Endothelial cell of umbilical vein (primary cell): ENCODE results near the gene KLHL42. TPM values are rescaled to one million over a fixed set of nuclear protein-coding genes. Genes with fewer than 3 reads are reported as not detected.

Experiments
- BruUV-seq: library from RNA; stranded (reverse); fragments of 400-500 nt; replicated peaks from 2 replicates; lab custom pipeline; 2021; lab: Mats Ljungman, UMichigan
- CTCF ChIA-PET: fragments of 300-600, 350-600 bp; sonication (Branson Sonifier 250); formaldehyde crosslinking; loops from one replicate; lab custom pipeline; 2021; ENCODE audit warnings: antibody characterized with exemption, inconsistent platforms; lab: Charles Lee
- POLR2A ChIA-PET: fragments of 300-600, 350-600 bp; sonication (Branson Sonifier 250); formaldehyde crosslinking; loops from one replicate; lab custom pipeline; 2021; ENCODE audit warnings: antibody characterized with exemption, inconsistent platforms; lab: Charles Lee
- DNase-seq: peaks from one replicate; pipeline ENCODE4 v3.0.0-alpha.2; 2011; ENCODE audit warnings: low read depth, low spot score
- FAIRE-seq: peaks from 2 replicates; lab custom pipeline; 2011; peaks lifted over from hg19 to GRCh38; lab: Jason Lieb, UNC
- H2AFZ ChIP-seq: 2 replicates; pipeline ENCODE4 v1.6.0; 2012; ENCODE audit warnings: low read depth, low read length, control low read depth, inconsistent platforms
- H3K27ac ChIP-seq: 2 replicates; pipeline ENCODE4 v1.5.1; 2011; ENCODE audit warnings: low read depth, mild to moderate bottlenecking, control low read depth, low read length, moderate library complexity; ENCODE audit not compliant: insufficient read depth
- H3K27me3 ChIP-seq, 2 experiments: 2 replicates each; pipeline versions ENCODE4 v1.6.0 to v1.6.1; 2011; ENCODE audit warnings: low read length in 2 of 2, mixed read lengths in 1 of 2; ENCODE audit not compliant: control insufficient read depth in 2 of 2, insufficient read depth in 2 of 2
- H3K36me3 ChIP-seq, 2 experiments: 2 replicates in 1 of 2; 3 replicates in 1 of 2; pipeline ENCODE4 v1.5.1; 2011; ENCODE audit warnings: low read length in 2 of 2, mild to moderate bottlenecking in 1 of 2, moderate library complexity in 1 of 2; ENCODE audit not compliant: control insufficient read depth in 2 of 2, insufficient read depth in 2 of 2; ENCODE audit errors: extremely low read depth in 1 of 2
- H3K4me1 ChIP-seq: 3 replicates; pipeline ENCODE4 v1.5.1; 2011; ENCODE audit warnings: mild to moderate bottlenecking, low read length; ENCODE audit not compliant: control insufficient read depth, insufficient read depth; ENCODE audit errors: extremely low read depth
- H3K4me2 ChIP-seq: 2 replicates; pipeline ENCODE4 v1.6.1; 2011; ENCODE audit warnings: low read length, control low read depth, mixed read lengths; ENCODE audit not compliant: insufficient read depth
- H3K4me3 ChIP-seq, 3 experiments: fragments of 200-600 bp in 1 of 3; sonication (generic), shearing (Covaris generic) in 1 of 3; replicated peaks in 1 of 3; 2 replicates each; pipeline ENCODE4 v1.5.1; 2011 to 2016; ENCODE audit warnings: control low read depth in 3 of 3, low read length in 3 of 3, mild to moderate bottlenecking in 2 of 3, inconsistent platforms in 1 of 3, low read depth in 1 of 3, moderate library complexity in 1 of 3; ENCODE audit not compliant: insufficient read depth in 1 of 3
- H3K79me2 ChIP-seq: 2 replicates; pipeline ENCODE4 v1.6.0; 2012; ENCODE audit warnings: low read length, inconsistent platforms; ENCODE audit not compliant: control insufficient read depth, insufficient read depth
- H3K9ac ChIP-seq: replicated peaks from 2 replicates; pipeline ENCODE3; 2011; ENCODE audit warnings: low read length, control low read depth; ENCODE audit not compliant: insufficient read depth; ENCODE audit errors: extremely low read depth
- H3K9me1 ChIP-seq: replicated peaks from 3 replicates; pipeline ENCODE4 v1.6.0; 2011; ENCODE audit warnings: mild to moderate bottlenecking, low read length; ENCODE audit not compliant: control insufficient read depth, insufficient read depth; ENCODE audit errors: extremely low read depth
- H3K9me3 ChIP-seq: replicated peaks from 2 replicates; pipeline ENCODE4 v1.5.1; 2012; ENCODE audit warnings: low read length, inconsistent platforms; ENCODE audit not compliant: control insufficient read depth, insufficient read depth
- H4K20me1 ChIP-seq: replicated peaks from 2 replicates; pipeline ENCODE3; 2011; ENCODE audit warnings: mild to moderate bottlenecking, low read length; ENCODE audit not compliant: control insufficient read depth, insufficient read depth; ENCODE audit errors: extremely low read depth
- EZH2 ChIP-seq: IDR thresholded peaks from 2 replicates; pipeline ENCODE4 v1.6.1; 2012; ENCODE audit warnings: borderline replicate concordance, low read depth, mild to moderate bottlenecking, moderate library complexity, low read length, inconsistent platforms; ENCODE audit not compliant: severe bottlenecking
- FOS ChIP-seq: IDR thresholded peaks from 2 replicates; pipeline ENCODE4 v1.6.1; 2011; ENCODE audit warnings: mild to moderate bottlenecking, low read length, moderate library complexity, borderline replicate concordance; ENCODE audit not compliant: insufficient read depth
- GATA2 ChIP-seq: IDR thresholded peaks from 2 replicates; pipeline ENCODE4 v1.7.0; 2011; ENCODE audit warnings: low read depth, mild to moderate bottlenecking, moderate library complexity, mixed read lengths, low read length; ENCODE audit not compliant: insufficient read length, insufficient read depth
- JUN ChIP-seq: IDR thresholded peaks from 2 replicates; pipeline ENCODE4 v1.6.1; 2011; ENCODE audit warnings: borderline replicate concordance, low read depth; ENCODE audit not compliant: insufficient read length, insufficient read depth
- MYC ChIP-seq: IDR thresholded peaks from one replicate; pipeline ENCODE4 v1.6.1; 2011; ENCODE audit warnings: mild to moderate bottlenecking, low read depth, low read length
- POLR2AphosphoS5 ChIP-seq: IDR thresholded peaks from 2 replicates; pipeline ENCODE4 v1.6.1; 2012; ENCODE audit warnings: low read depth, mild to moderate bottlenecking, control low read depth, low read length, moderate library complexity; ENCODE audit not compliant: insufficient read depth
- dilution Hi-C: fragments of 300-500 bp; cut with MboI; formaldehyde crosslinking; loops from one replicate; pipeline ENCODE4 v1.15.0; 2019; ENCODE audit warnings: low sequenced_read_pairs; ENCODE audit not compliant: extremely low pct_ligation_motif_present
- intact Hi-C: fragments of 100-400 bp; cut with micrococcal nuclease; formaldehyde crosslinking; loops from one replicate; pipeline ENCODE4 v1.10.0; 2022
- polyA plus RNA-seq, 4 experiments: library from polyadenylated mRNA; depleted of rRNA in 3 of 4; stranded (reverse) in 3 of 4; unstranded in 1 of 4; fragments of >200 nt; gene quantifications; 2 replicates each; pipeline versions ENCODE4 v1.2.1 to v1.2.3, GENCODE V29; 2011 to 2012; ENCODE audit warnings: missing spikeins in 1 of 4
- total RNA-seq: library from RNA; stranded (reverse); gene quantifications from 2 replicates; pipeline ENCODE4 v1.2.3, GENCODE V29; 2021
- TF ChIP-seq, protein P1 (sequence below): IDR thresholded peaks from 2 replicates; pipeline ENCODE4 v1.6.1; 2011; ENCODE audit not compliant: insufficient read depth, insufficient read length
- TF ChIP-seq, protein P2 (sequence below), 2 donors: IDR thresholded peaks; 1 replicate in 1 of 2; 2 replicates in 1 of 2; pipeline ENCODE4 v1.5.1; 2011; ENCODE audit warnings: low read length in 2 of 2, mild to moderate bottlenecking in 2 of 2, moderate library complexity in 2 of 2, control low read depth in 1 of 2, inconsistent platforms in 1 of 2, low read depth in 1 of 2; ENCODE audit not compliant: insufficient read depth in 1 of 2; ENCODE audit errors: extremely low read depth in 1 of 2

KLHL42 gene
- total and polyA plus RNA-seq, 2 donors (not counting 3 experiments of a cell fraction or from before 2014, with no cell fraction given), result 20.1 to 36.2 TPM

DNA sequence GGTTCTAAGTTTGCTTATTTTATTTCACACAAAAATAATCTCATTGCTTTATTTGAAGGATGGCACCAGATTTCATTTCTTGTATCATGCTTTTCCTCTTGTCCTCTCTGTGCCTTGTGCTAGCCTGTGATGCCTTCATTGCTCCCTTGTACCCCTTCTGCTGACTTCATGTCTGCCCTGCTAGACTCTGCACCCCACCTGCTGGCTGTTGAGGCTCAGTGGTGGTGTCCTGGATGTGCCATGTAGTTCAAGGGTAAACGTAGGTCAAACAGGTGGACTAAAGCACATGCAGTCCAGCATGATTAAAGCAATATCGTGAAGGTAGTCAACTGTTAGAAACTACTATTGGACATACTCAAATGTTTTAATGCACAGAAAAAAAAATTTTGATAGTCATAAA, 47.8 kb upstream of the KLHL42 start:
- Histone ChIP-seq H3K27ac (no peak overlapping the region), H3K9me3 (no peaks in the 10 kb centered on the region), H3K27me3 (no peaks in the 10 kb centered on the region), H3K4me1 (no peaks in the 10 kb centered on the region), H3K36me3 (peaks cover 3% of the 10 kb centered on the region in 2 experiments), H3K9me1 (no peaks in the 10 kb centered on the region), H3K9ac (no peak overlapping the region), H3K79me2 (peaks cover 2% of the 10 kb centered on the region), H3K4me3 (no peak overlapping the region), H2AFZ (no peak overlapping the region), H3K4me2 (no peak overlapping the region), H4K20me1 (no peaks in the 10 kb centered on the region)
- ChIA-PET CTCF (interaction anchor here (0.5 to 8.5 kb wide), 35 partner anchors 9 to 1270 kb away, joined by 3 to 141 read pairs (median 4); partner anchors contain the start of genes KLHL42 and MANSC4), POLR2A (interaction anchor here (0.7 kb wide), 1 partner anchor 398 kb away, joined by 3 read pairs; no protein-coding TSS in a partner anchor)
- TF ChIP-seq MYC (no peak), JUN (no peak), EZH2 (no peak), GATA2 (no peak), FOS (no peak), POLR2AphosphoS5 (no peak)
- TF ChIP-seq, protein P1, sequence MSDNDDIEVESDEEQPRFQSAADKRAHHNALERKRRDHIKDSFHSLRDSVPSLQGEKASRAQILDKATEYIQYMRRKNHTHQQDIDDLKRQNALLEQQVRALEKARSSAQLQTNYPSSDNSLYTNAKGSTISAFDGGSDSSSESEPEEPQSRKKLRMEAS, result no peak
- TF ChIP-seq, protein P2, sequence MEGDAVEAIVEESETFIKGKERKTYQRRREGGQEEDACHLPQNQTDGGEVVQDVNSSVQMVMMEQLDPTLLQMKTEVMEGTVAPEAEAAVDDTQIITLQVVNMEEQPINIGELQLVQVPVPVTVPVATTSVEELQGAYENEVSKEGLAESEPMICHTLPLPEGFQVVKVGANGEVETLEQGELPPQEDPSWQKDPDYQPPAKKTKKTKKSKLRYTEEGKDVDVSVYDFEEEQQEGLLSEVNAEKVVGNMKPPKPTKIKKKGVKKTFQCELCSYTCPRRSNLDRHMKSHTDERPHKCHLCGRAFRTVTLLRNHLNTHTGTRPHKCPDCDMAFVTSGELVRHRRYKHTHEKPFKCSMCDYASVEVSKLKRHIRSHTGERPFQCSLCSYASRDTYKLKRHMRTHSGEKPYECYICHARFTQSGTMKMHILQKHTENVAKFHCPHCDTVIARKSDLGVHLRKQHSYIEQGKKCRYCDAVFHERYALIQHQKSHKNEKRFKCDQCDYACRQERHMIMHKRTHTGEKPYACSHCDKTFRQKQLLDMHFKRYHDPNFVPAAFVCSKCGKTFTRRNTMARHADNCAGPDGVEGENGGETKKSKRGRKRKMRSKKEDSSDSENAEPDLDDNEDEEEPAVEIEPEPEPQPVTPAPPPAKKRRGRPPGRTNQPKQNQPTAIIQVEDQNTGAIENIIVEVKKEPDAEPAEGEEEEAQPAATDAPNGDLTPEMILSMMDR (IDR thresholded peaks at IDR 0.05; ENCODE audit: extremely low read depth in 1 of 2, insufficient read depth in 1 of 2, low read depth in 1 of 2, low read length in 2 of 2), result peak; percentile 6 to 9
- FAIRE-seq (no peak), DNase-seq (no peak)
- dilution Hi-C loops, result no loop called here
- no TSS peak for BruUV-seq
- intact Hi-C loops, result loop anchor here (10.0 kb wide), 1 partner anchor 1233 kb away; no protein-coding TSS in a partner anchor
